NCI-H524 (cell line): Measurements from ENCODE around the gene GARS1.
"Not testable (repeated sequence)": the region's sequence is repeated elsewhere in the genome, so short reads cannot be mapped to it uniquely, and the experiment has no call there.

Experiments used
- DNase-seq, 2 experiments: peaks; one replicate each; lab custom pipeline; 2025; lab: John Stamatoyannopoulos, UW

The GARS1 gene

GRCh38 chr7:30627026-30627425 lies 32.3 kb downstream of the GARS1 start:
- no peak for DNase-seq

GRCh38 chr7:30630986-30631385 lies 36.3 kb downstream of the GARS1 start:
- no peak for DNase-seq

- no peak for DNase-seq
These were observed 38.5 kb downstream of the GARS1 start for GRCh38 chr7:30633223-30633622.

- DNase-seq, result no peak
These were observed 39.5 kb downstream of the GARS1 start for GRCh38 chr7:30634193-30634626.

GRCh38 chr7:30634634-30635201 lies 40.0 kb downstream of the GARS1 start:
- no peak for DNase-seq

GRCh38 chr7:30635798-30636197 lies 41.1 kb downstream of the GARS1 start:
- no peak for DNase-seq

GRCh38 chr7:30642322-30642721 lies 47.6 kb downstream of the GARS1 start:
- DNase-seq, result not testable (repeated sequence)

GRCh38 chr7:30642789-30643188 lies 48.1 kb downstream of the GARS1 start:
- DNase-seq, result no peak

- no peak for DNase-seq
These were observed 49.7 kb downstream of the GARS1 start for GRCh38 chr7:30644286-30644955.

GRCh38 chr7:30645661-30646060 lies 51.0 kb downstream of the GARS1 start:
- no peak for DNase-seq

GRCh38 chr7:30646154-30646553 lies 51.5 kb downstream of the GARS1 start:
- no peak for DNase-seq

- DNase-seq, result peak; percentile 43 to 78
These were observed 53.1 kb downstream of the GARS1 start for GRCh38 chr7:30647589-30648364.

GRCh38 chr7:30648744-30649540 lies 54.3 kb downstream of the GARS1 start:
- no peak for DNase-seq

- DNase-seq, result peak; percentile 81 to 90
These were observed 55.2 kb downstream of the GARS1 start for GRCh38 chr7:30649717-30650420.

- peak; percentile 90 for DNase-seq
These were observed 55.7 kb downstream of the GARS1 start for GRCh38 chr7:30650421-30650808.

GRCh38 chr7:30652132-30652531 lies 57.5 kb downstream of the GARS1 start:
- no peak for DNase-seq

GRCh38 chr7:30652698-30653641 lies 58.3 kb downstream of the GARS1 start:
- DNase-seq, result no peak

GRCh38 chr7:30654296-30655090 lies 59.8 kb downstream of the GARS1 start:
- no peak for DNase-seq

- DNase-seq, result no peak
These were observed 60.7 kb downstream of the GARS1 start for GRCh38 chr7:30655096-30655970.
